Measurements from ENCODE around the gene NUDT2.

DNA sequence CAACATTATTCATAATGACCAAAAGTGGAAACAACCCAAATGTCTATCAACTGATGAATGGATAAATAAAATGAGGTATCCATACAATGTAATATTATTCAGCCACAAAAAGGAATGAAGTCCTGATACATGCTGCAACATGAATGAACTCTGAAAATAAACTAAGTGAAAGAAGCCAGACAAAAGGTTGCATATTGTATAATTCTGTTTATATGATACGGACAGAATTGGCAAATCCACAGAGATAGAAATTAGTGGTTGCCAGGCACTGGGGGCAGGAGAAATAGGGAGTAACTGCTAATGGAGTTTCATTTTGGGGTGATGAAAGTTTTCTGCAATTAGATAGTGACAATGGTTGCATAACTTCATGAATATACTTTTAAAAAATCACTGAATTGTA, 47.3 kb upstream of the NUDT2 start:
- TF ChIP-seq, protein P1, sequence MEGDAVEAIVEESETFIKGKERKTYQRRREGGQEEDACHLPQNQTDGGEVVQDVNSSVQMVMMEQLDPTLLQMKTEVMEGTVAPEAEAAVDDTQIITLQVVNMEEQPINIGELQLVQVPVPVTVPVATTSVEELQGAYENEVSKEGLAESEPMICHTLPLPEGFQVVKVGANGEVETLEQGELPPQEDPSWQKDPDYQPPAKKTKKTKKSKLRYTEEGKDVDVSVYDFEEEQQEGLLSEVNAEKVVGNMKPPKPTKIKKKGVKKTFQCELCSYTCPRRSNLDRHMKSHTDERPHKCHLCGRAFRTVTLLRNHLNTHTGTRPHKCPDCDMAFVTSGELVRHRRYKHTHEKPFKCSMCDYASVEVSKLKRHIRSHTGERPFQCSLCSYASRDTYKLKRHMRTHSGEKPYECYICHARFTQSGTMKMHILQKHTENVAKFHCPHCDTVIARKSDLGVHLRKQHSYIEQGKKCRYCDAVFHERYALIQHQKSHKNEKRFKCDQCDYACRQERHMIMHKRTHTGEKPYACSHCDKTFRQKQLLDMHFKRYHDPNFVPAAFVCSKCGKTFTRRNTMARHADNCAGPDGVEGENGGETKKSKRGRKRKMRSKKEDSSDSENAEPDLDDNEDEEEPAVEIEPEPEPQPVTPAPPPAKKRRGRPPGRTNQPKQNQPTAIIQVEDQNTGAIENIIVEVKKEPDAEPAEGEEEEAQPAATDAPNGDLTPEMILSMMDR (IDR thresholded peaks at IDR 0.05; ENCODE audit: low read depth, low read length, poor library complexity, severe bottlenecking): no peak
- no peak for TF ChIP-seq EZH2phosphoT487 (IDR thresholded peaks at IDR 0.05; ENCODE audit: borderline replicate concordance, low read length)

Data from DOHH2 (cell line).